NCI-H526 (cell line): ENCODE measurements around the gene UBE2J2.
"Not testable (repeated sequence)": the region's sequence is repeated elsewhere in the genome, so short reads cannot be mapped to it uniquely, and the experiment has no call there.

ENCODE experiments used
- DNase-seq, 2 experiments: peaks; one replicate each; lab custom pipeline; 2025; lab: John Stamatoyannopoulos, UW

The UBE2J2 gene

GRCh38 chr1:1273512-1274298 lies at the start of gene UBE2J2:
UBE2J2 (minus strand) TSS chr1:1273854; CDS start chr1:1267992, 5,862 bp downstream.
- peak; percentile 46 to 94 for DNase-seq

- DNase-seq: no peak
Observed at GRCh38 chr1:1322952-1323351, 49.3 kb upstream of the UBE2J2 start.

- no peak for DNase-seq
Observed at GRCh38 chr1:1322418-1322817, 48.8 kb upstream of the UBE2J2 start.

GRCh38 chr1:1321477-1321876 lies 47.8 kb upstream of the UBE2J2 start:
- no peak for DNase-seq

- DNase-seq: no peak
Observed at GRCh38 chr1:1320666-1321448, 47.2 kb upstream of the UBE2J2 start.

- no peak for DNase-seq
Observed at GRCh38 chr1:1319646-1319941, 45.9 kb upstream of the UBE2J2 start.

- no peak for DNase-seq
Observed at GRCh38 chr1:1318777-1319645, 45.4 kb upstream of the UBE2J2 start.

GRCh38 chr1:1318131-1318652 lies 44.5 kb upstream of the UBE2J2 start:
- DNase-seq: no peak

GRCh38 chr1:1317420-1317819 lies 43.8 kb upstream of the UBE2J2 start:
- DNase-seq: no peak

- DNase-seq: not testable (repeated sequence)
Observed at GRCh38 chr1:1316199-1316598, 42.5 kb upstream of the UBE2J2 start.

GRCh38 chr1:1315435-1315954 lies 41.8 kb upstream of the UBE2J2 start:
- no peak for DNase-seq

- no peak for DNase-seq
Observed at GRCh38 chr1:1314678-1315335, 41.2 kb upstream of the UBE2J2 start.

GRCh38 chr1:1314237-1314586 lies 40.6 kb upstream of the UBE2J2 start:
- DNase-seq: no peak

GRCh38 chr1:1313500-1314236 lies 40.0 kb upstream of the UBE2J2 start:
- no peak for DNase-seq

GRCh38 chr1:1312450-1313314 lies 39.0 kb upstream of the UBE2J2 start:
- DNase-seq: no peak

GRCh38 chr1:1311107-1312104 lies 37.8 kb upstream of the UBE2J2 start:
- DNase-seq: no peak

GRCh38 chr1:1310476-1311053 lies 36.9 kb upstream of the UBE2J2 start:
- DNase-seq: no peak

- no peak for DNase-seq
Observed at GRCh38 chr1:1310109-1310385, 36.4 kb upstream of the UBE2J2 start.
